ACC112 (cell line): ENCODE measurements around the gene SLC24A3.

Source experiments
- H2AFZ ChIP-seq: fragments of 200-600 bp; sonication (generic); one replicate; pipeline ENCODE4 v1.6.0; 2017; ENCODE audit warnings: antibody characterized with exemption, low read length; ENCODE audit not compliant: unreplicated experiment
- H3K27ac ChIP-seq: fragments of 200-600 bp; sonication (generic); 2 replicates; pipeline ENCODE4 v1.5.1; 2014; ENCODE audit warnings: low read depth, mild to moderate bottlenecking, antibody characterized with exemption, low read length, moderate library complexity
- H3K27me3 ChIP-seq: fragments of 200-600 bp; sonication (generic); 2 replicates; pipeline ENCODE4 v1.6.1; 2014; ENCODE audit warnings: mild to moderate bottlenecking, antibody characterized with exemption, low read length, moderate library complexity, mixed read lengths; ENCODE audit not compliant: insufficient read depth
- H3K36me3 ChIP-seq: fragments of 200-600 bp; sonication (generic); 2 replicates; pipeline ENCODE4 v1.6.1; 2016; ENCODE audit warnings: mild to moderate bottlenecking, antibody characterized with exemption, low read length, moderate library complexity, mixed read lengths; ENCODE audit not compliant: insufficient read depth
- H3K4me1 ChIP-seq: fragments of 200-600 bp; sonication (generic); one replicate; pipeline ENCODE4 v1.6.1; 2016; ENCODE audit warnings: low read length, mixed read lengths; ENCODE audit not compliant: insufficient read depth, unreplicated experiment, control insufficient read depth
- H3K4me3 ChIP-seq: fragments of 200-600 bp; sonication (generic); 2 replicates; pipeline ENCODE4 v1.5.1; 2014; ENCODE audit warnings: mild to moderate bottlenecking, low read depth, low read length
- H3K79me2 ChIP-seq: fragments of 200-600 bp; sonication (generic); one replicate; pipeline ENCODE4 v1.6.0; 2016; ENCODE audit warnings: low read length; ENCODE audit not compliant: control insufficient read depth, unreplicated experiment, insufficient read depth

Gene SLC24A3

GRCh38 chr20:19457611-19458010 is 245.2 kb downstream of the SLC24A3 start:
- Histone ChIP-seq H3K79me2 (no peaks in the 10 kb centered on the region), H3K4me3 (no peak overlapping the region), H3K27me3 (no peaks in the 10 kb centered on the region), H3K36me3 (no peaks in the 10 kb centered on the region), H2AFZ (no peak overlapping the region), H3K4me1 (no peaks in the 10 kb centered on the region), H3K27ac (no peak overlapping the region)

- Histone ChIP-seq H3K27me3 (no peaks in the 10 kb centered on the region), H3K4me3 (no peak overlapping the region)
These were observed 247.9 kb downstream of the SLC24A3 start for GRCh38 chr20:19460386-19460785.

GRCh38 chr20:19462491-19462890 is 250.0 kb downstream of the SLC24A3 start:
- Histone ChIP-seq H3K79me2 (no peaks in the 10 kb centered on the region), H3K27ac (no peak overlapping the region), H2AFZ (no peak overlapping the region), H3K27me3 (no peaks in the 10 kb centered on the region), H3K4me1 (no peaks in the 10 kb centered on the region), H3K36me3 (no peaks in the 10 kb centered on the region), H3K4me3 (no peak overlapping the region)

More at GRCh38 chr20:19460386-19460785, 247.9 kb downstream of the SLC24A3 start:
- H3K36me3 ChIP-seq: no peaks in the 10 kb centered on the region
- no peak overlapping the region for H2AFZ ChIP-seq
- H3K79me2 ChIP-seq: no peaks in the 10 kb centered on the region
- H3K4me1 ChIP-seq: no peaks in the 10 kb centered on the region
- H3K27ac ChIP-seq: no peak overlapping the region

GRCh38 chr20:19463597-19463996 is 251.2 kb downstream of the SLC24A3 start:
- H3K27ac ChIP-seq: no peak overlapping the region
- H3K4me3 ChIP-seq: no peak overlapping the region
- no peaks in the 10 kb centered on the region for H3K36me3 ChIP-seq
- H2AFZ ChIP-seq: no peak overlapping the region
- H3K4me1 ChIP-seq: no peaks in the 10 kb centered on the region
- no peaks in the 10 kb centered on the region for H3K79me2 ChIP-seq
- H3K27me3 ChIP-seq: no peaks in the 10 kb centered on the region

GRCh38 chr20:19465536-19465935 is 253.1 kb downstream of the SLC24A3 start:
- H2AFZ ChIP-seq: no peak overlapping the region
- no peaks in the 10 kb centered on the region for H3K27me3 ChIP-seq
- H3K4me3 ChIP-seq: no peak overlapping the region
- H3K27ac ChIP-seq: no peak overlapping the region
- no peaks in the 10 kb centered on the region for H3K79me2 ChIP-seq
- H3K36me3 ChIP-seq: no peaks in the 10 kb centered on the region
- H3K4me1 ChIP-seq: no peaks in the 10 kb centered on the region

- no peaks in the 10 kb centered on the region for H3K36me3 ChIP-seq
- H2AFZ ChIP-seq: no peak overlapping the region
- no peaks in the 10 kb centered on the region for H3K4me1 ChIP-seq
- no peaks in the 10 kb centered on the region for H3K79me2 ChIP-seq
- H3K27me3 ChIP-seq: no peaks in the 10 kb centered on the region
- no peak overlapping the region for H3K4me3 ChIP-seq
- H3K27ac ChIP-seq: no peak overlapping the region
These were observed 253.9 kb downstream of the SLC24A3 start for GRCh38 chr20:19466206-19466928.

- Histone ChIP-seq H2AFZ (no peak overlapping the region), H3K4me1 (no peaks in the 10 kb centered on the region), H3K79me2 (no peaks in the 10 kb centered on the region), H3K27ac (no peak overlapping the region), H3K36me3 (no peaks in the 10 kb centered on the region), H3K27me3 (no peaks in the 10 kb centered on the region), H3K4me3 (no peak overlapping the region)
These were observed 260.9 kb downstream of the SLC24A3 start for GRCh38 chr20:19473216-19473921.

GRCh38 chr20:19473922-19474286 is 261.5 kb downstream of the SLC24A3 start:
- Histone ChIP-seq H3K27ac (no peak overlapping the region), H3K79me2 (no peaks in the 10 kb centered on the region), H3K27me3 (no peaks in the 10 kb centered on the region), H2AFZ (no peak overlapping the region), H3K4me3 (no peak overlapping the region), H3K36me3 (no peaks in the 10 kb centered on the region), H3K4me1 (no peaks in the 10 kb centered on the region)

- Histone ChIP-seq H2AFZ (no peak overlapping the region), H3K79me2 (no peaks in the 10 kb centered on the region), H3K36me3 (no peaks in the 10 kb centered on the region), H3K4me3 (no peak overlapping the region), H3K27me3 (no peaks in the 10 kb centered on the region), H3K4me1 (no peaks in the 10 kb centered on the region), H3K27ac (no peak overlapping the region)
These were observed 266.0 kb downstream of the SLC24A3 start for GRCh38 chr20:19478320-19478895.

GRCh38 chr20:19482726-19483125 is 270.3 kb downstream of the SLC24A3 start:
- Histone ChIP-seq H3K27me3 (no peaks in the 10 kb centered on the region), H3K4me1 (no peaks in the 10 kb centered on the region), H3K79me2 (no peaks in the 10 kb centered on the region), H3K36me3 (no peaks in the 10 kb centered on the region), H2AFZ (no peak overlapping the region), H3K27ac (no peak overlapping the region), H3K4me3 (no peak overlapping the region)

GRCh38 chr20:19483309-19483708 is 270.9 kb downstream of the SLC24A3 start:
- no peaks in the 10 kb centered on the region for H3K4me1 ChIP-seq
- H3K27ac ChIP-seq: no peak overlapping the region
- no peaks in the 10 kb centered on the region for H3K27me3 ChIP-seq
- H3K4me3 ChIP-seq: no peak overlapping the region
- H2AFZ ChIP-seq: no peak overlapping the region
- H3K36me3 ChIP-seq: no peaks in the 10 kb centered on the region
- no peaks in the 10 kb centered on the region for H3K79me2 ChIP-seq
